ENCODE data around the gene DCDC2.

Gene DCDC2

GRCh38 chr6:24253360-24253759 lies 104.5 kb downstream of the DCDC2 start:
- no peak for DNase-seq (ENCODE audit: low read depth in 1 of 2, low spot score in 1 of 2)

GRCh38 chr6:24252280-24252679 lies 105.6 kb downstream of the DCDC2 start:
- H3K27ac ChIP-seq (replicated peaks): no peak overlapping the region
- no peak for DNase-seq (ENCODE audit: low read depth in 1 of 2, low spot score in 1 of 2)
- H3K4me3 ChIP-seq (replicated peaks; ENCODE audit: insufficient read depth, low read length): no peak overlapping the region
- H3K27me3 ChIP-seq (ENCODE audit: insufficient read depth, poor library complexity, severe bottlenecking): no peaks in the 10 kb centered on the region
- TF ChIP-seq GABPA (IDR thresholded peaks at IDR 0.05; ENCODE audit: low read depth) (no peak), CTCF (IDR thresholded peaks at IDR 0.05; ENCODE audit: insufficient read depth, low read length) (no peak), POLR2AphosphoS5 (IDR thresholded peaks at IDR 0.05; ENCODE audit: low read depth) (no peak), SPI1 (IDR thresholded peaks at IDR 0.05; ENCODE audit: borderline replicate concordance, low read depth) (no peak)
- TF ChIP-seq, protein P1, sequence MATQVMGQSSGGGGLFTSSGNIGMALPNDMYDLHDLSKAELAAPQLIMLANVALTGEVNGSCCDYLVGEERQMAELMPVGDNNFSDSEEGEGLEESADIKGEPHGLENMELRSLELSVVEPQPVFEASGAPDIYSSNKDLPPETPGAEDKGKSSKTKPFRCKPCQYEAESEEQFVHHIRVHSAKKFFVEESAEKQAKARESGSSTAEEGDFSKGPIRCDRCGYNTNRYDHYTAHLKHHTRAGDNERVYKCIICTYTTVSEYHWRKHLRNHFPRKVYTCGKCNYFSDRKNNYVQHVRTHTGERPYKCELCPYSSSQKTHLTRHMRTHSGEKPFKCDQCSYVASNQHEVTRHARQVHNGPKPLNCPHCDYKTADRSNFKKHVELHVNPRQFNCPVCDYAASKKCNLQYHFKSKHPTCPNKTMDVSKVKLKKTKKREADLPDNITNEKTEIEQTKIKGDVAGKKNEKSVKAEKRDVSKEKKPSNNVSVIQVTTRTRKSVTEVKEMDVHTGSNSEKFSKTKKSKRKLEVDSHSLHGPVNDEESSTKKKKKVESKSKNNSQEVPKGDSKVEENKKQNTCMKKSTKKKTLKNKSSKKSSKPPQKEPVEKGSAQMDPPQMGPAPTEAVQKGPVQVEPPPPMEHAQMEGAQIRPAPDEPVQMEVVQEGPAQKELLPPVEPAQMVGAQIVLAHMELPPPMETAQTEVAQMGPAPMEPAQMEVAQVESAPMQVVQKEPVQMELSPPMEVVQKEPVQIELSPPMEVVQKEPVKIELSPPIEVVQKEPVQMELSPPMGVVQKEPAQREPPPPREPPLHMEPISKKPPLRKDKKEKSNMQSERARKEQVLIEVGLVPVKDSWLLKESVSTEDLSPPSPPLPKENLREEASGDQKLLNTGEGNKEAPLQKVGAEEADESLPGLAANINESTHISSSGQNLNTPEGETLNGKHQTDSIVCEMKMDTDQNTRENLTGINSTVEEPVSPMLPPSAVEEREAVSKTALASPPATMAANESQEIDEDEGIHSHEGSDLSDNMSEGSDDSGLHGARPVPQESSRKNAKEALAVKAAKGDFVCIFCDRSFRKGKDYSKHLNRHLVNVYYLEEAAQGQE (IDR thresholded peaks at IDR 0.05; ENCODE audit: insufficient replicate concordance, low read depth): no peak

More at GRCh38 chr6:24253360-24253759, 104.5 kb downstream of the DCDC2 start:
- Histone ChIP-seq H3K27me3 (ENCODE audit: insufficient read depth, poor library complexity, severe bottlenecking) (no peaks in the 10 kb centered on the region), H3K4me3 (replicated peaks; ENCODE audit: insufficient read depth, low read length) (no peak overlapping the region), H3K27ac (replicated peaks) (no peak overlapping the region)
- TF ChIP-seq POLR2AphosphoS5 (IDR thresholded peaks at IDR 0.05; ENCODE audit: low read depth) (no peak), GABPA (IDR thresholded peaks at IDR 0.05; ENCODE audit: low read depth) (no peak), CTCF (IDR thresholded peaks at IDR 0.05; ENCODE audit: insufficient read depth, low read length) (no peak), SPI1 (IDR thresholded peaks at IDR 0.05; ENCODE audit: borderline replicate concordance, low read depth) (no peak)
- TF ChIP-seq, protein P1 (IDR thresholded peaks at IDR 0.05; ENCODE audit: insufficient replicate concordance, low read depth): no peak

- no peak for TF ChIP-seq CTCF (IDR thresholded peaks at IDR 0.05; ENCODE audit: insufficient read depth, low read length)
- TF ChIP-seq, protein P1 (IDR thresholded peaks at IDR 0.05; ENCODE audit: insufficient replicate concordance, low read depth): no peak
- no peak for TF ChIP-seq SPI1 (IDR thresholded peaks at IDR 0.05; ENCODE audit: borderline replicate concordance, low read depth)
- no peak for TF ChIP-seq POLR2AphosphoS5 (IDR thresholded peaks at IDR 0.05; ENCODE audit: low read depth)
- TF ChIP-seq GABPA (IDR thresholded peaks at IDR 0.05; ENCODE audit: low read depth): no peak
- no peak for DNase-seq (ENCODE audit: low read depth in 1 of 2, low spot score in 1 of 2)
- H3K27ac ChIP-seq (replicated peaks): no peak overlapping the region
- H3K27me3 ChIP-seq (ENCODE audit: insufficient read depth, poor library complexity, severe bottlenecking): no peaks in the 10 kb centered on the region
- H3K4me3 ChIP-seq (replicated peaks; ENCODE audit: insufficient read depth, low read length): no peak overlapping the region
Measured at GRCh38 chr6:24251339-24251738, 106.5 kb downstream of the DCDC2 start.

All from HL-60 (cell line).